Tibial nerve (tissue), 3 donors: ENCODE measurements around the gene NPFFR1.

ENCODE experiments used
- CTCF ChIP-seq, 5 experiments: fragments of 200-600 bp in 3 of 5; fragments of 450-650 bp in 2 of 5; sonication (generic) in 3 of 5; IDR thresholded peaks; one replicate each; pipeline ENCODE4 v1.5.1; 2016 to 2019; ENCODE audit warnings: antibody characterized with exemption in 5 of 5, mild to moderate bottlenecking in 3 of 5, moderate library complexity in 2 of 5
- POLR2A ChIP-seq, 2 donors: fragments of 450-650 bp; IDR thresholded peaks; one replicate each; pipeline ENCODE4 v1.6.1; 2017; ENCODE audit warnings: antibody characterized with exemption in 2 of 2, mild to moderate bottlenecking in 2 of 2, moderate library complexity in 2 of 2

- TF ChIP-seq POLR2A (IDR thresholded peaks at IDR 0.05) (no peak), CTCF (IDR thresholded peaks at IDR 0.05) (no peak)
These were observed 39.4 kb upstream of the NPFFR1 start for GRCh38 chr10:70323138-70323696.
